Measurements from ENCODE around the gene COPG2. TPM values are rescaled to one million over a fixed set of nuclear protein-coding genes. Genes with fewer than 3 reads are reported as not detected.

COPG2 gene
- polyA plus RNA-seq, 2 of the 4 experiments (the other 2 are of a cell fraction) = 17.1 to 39.5 TPM

- Histone ChIP-seq H3K4me2 (no peak overlapping the region), H3K9me3 (peaks cover 24% of the 10 kb centered on the region), H3K4me3 (no peak overlapping the region), H3K4me1 (no peaks in the 10 kb centered on the region), H3K27ac (no peak overlapping the region)
- ATAC-seq (no peak), FAIRE-seq (no peak), DNase-seq (ENCODE audit: low read depth in 1 of 2, low spot score in 1 of 2) (no peak)
- ChIA-PET CTCF (interaction anchor here (0.8 kb wide), 1 partner anchor 28 kb away, joined by 3 read pairs; no protein-coding TSS in a partner anchor), POLR2A (no interaction called here)
- 24% methylated on average over 1 of the region's 1 CpG for WGBS (ENCODE audit: missing lambda C conversion rate)
- TF ChIP-seq MYC (IDR thresholded peaks at IDR 0.05; ENCODE audit: borderline replicate concordance, low read length) (no peak), HEYL (CRISPR knock-in tag; IDR thresholded peaks at IDR 0.05) (no peak), MAFK (IDR thresholded peaks at IDR 0.05; ENCODE audit: partially characterized antibody) (no peak), USF2 (IDR thresholded peaks at IDR 0.05) (no peak), FOXS1 (CRISPR knock-in tag; IDR thresholded peaks at IDR 0.05) (no peak), MAZ (IDR thresholded peaks at IDR 0.05; ENCODE audit: borderline replicate concordance, low read depth, low read length) (no peak)
Measured at GRCh38 chr7:130703851-130704250, 35.3 kb upstream of the COPG2 start.

- ChIA-PET CTCF (no interaction called here), POLR2A (no interaction called here)
- H3K4me2 ChIP-seq = no peak overlapping the region
- H3K4me3 ChIP-seq = no peak overlapping the region
- ATAC-seq (no peak), DNase-seq (ENCODE audit: low read depth in 1 of 2, low spot score in 1 of 2) (no peak), FAIRE-seq (no peak)
- H3K4me1 ChIP-seq = no peaks in the 10 kb centered on the region
- H3K9me3 ChIP-seq = peaks cover 12% of the 10 kb centered on the region
- no peak overlapping the region for H3K27ac ChIP-seq
- no peak for TF ChIP-seq TFCP2L1 (CRISPR knock-in tag; IDR thresholded peaks at IDR 0.05)
- no peak for TF ChIP-seq BHLHE40 (IDR thresholded peaks at IDR 0.05; ENCODE audit: low read depth, low read length)
- TF ChIP-seq ESRRA (IDR thresholded peaks at IDR 0.05; ENCODE audit: borderline replicate concordance, low read length) = no peak
- TF ChIP-seq KDM1A (IDR thresholded peaks at IDR 0.05; ENCODE audit: low read depth) = no peak
- TF ChIP-seq RAD21 (conservative IDR thresholded peaks at IDR 0.05 in 1 of 2, IDR thresholded peaks at IDR 0.05 in 1 of 2) = no peak
- TF ChIP-seq HEYL (CRISPR knock-in tag; IDR thresholded peaks at IDR 0.05) = no peak
- TF ChIP-seq ZFP36 (IDR thresholded peaks at IDR 0.05; ENCODE audit: borderline replicate concordance, partially characterized antibody) = no peak
- TF ChIP-seq EHF (CRISPR knock-in tag; IDR thresholded peaks at IDR 0.05) = no peak
- no peak for TF ChIP-seq RARB (CRISPR knock-in tag; IDR thresholded peaks at IDR 0.05)
- no peak for TF ChIP-seq HES2 (IDR thresholded peaks at IDR 0.05)
- TF ChIP-seq JUNB (IDR thresholded peaks at IDR 0.05) = no peak
- TF ChIP-seq FOSB (CRISPR knock-in tag; IDR thresholded peaks at IDR 0.05) = no peak
- TF ChIP-seq HMGXB4 (CRISPR knock-in tag; IDR thresholded peaks at IDR 0.05; ENCODE audit: borderline replicate concordance) = no peak
- no peak for TF ChIP-seq ZSCAN20 (CRISPR knock-in tag; IDR thresholded peaks at IDR 0.05)
- no peak for TF ChIP-seq PHF8 (IDR thresholded peaks at IDR 0.05; ENCODE audit: borderline replicate concordance, low read depth)
- WGBS (ENCODE audit: missing lambda C conversion rate) = 77% methylated on average over 2 of the region's 2 CpGs
Measured at GRCh38 chr7:130701650-130702049, 33.1 kb upstream of the COPG2 start.

GRCh38 chr7:130700760-130701159 lies 32.2 kb upstream of the COPG2 start:
- Histone ChIP-seq H3K4me3 (no peak overlapping the region), H3K9me3 (0 out of 3 replicates have a peak, but pooled peaks cover 5% of the 10 kb centered on the region), H3K27ac (no peak overlapping the region), H3K4me1 (no peaks in the 10 kb centered on the region), H3K4me2 (no peak overlapping the region)
- CTCF ChIA-PET = interaction anchor here (0.6 to 1.0 kb wide), 2 partner anchors 21 to 392 kb away, joined by 3 read pairs; no protein-coding TSS in a partner anchor
- WGBS (ENCODE audit: missing lambda C conversion rate) = 65% methylated on average over 1 of the region's 1 CpG
- TF ChIP-seq REST (IDR thresholded peaks at IDR 0.05) = no peak
- TF ChIP-seq BCL3 (IDR thresholded peaks at IDR 0.05) = no peak
- no peak for TF ChIP-seq GATA3 (IDR thresholded peaks at IDR 0.05; ENCODE audit: borderline replicate concordance)
- no peak for TF ChIP-seq MAFK (IDR thresholded peaks at IDR 0.05; ENCODE audit: partially characterized antibody)
- no peak for TF ChIP-seq HOXB5 (CRISPR knock-in tag; IDR thresholded peaks at IDR 0.05)
- FAIRE-seq (no peak), DNase-seq (ENCODE audit: low read depth in 1 of 2, low spot score in 1 of 2) (no peak), ATAC-seq (no peak)
- POLR2A ChIA-PET = no interaction called here

Data from A549 (cell line).